ENCODE results near the gene SLC25A15. TPM values are rescaled to one million over a fixed set of nuclear protein-coding genes. Genes with fewer than 3 reads are reported as not detected.

Gene SLC25A15
- 14.6 to 22.5 TPM (median 17.7 TPM) in 5 replicates for total RNA-seq (2022; extraction: Qiagen RNA extraction)

GRCh38 chr13:40789275-40790153, at the start of gene SLC25A15:
Gene SLC25A15, plus strand, starts transcription at chr13:40789611. Its CDS starts 3,616 bp downstream, at chr13:40793227.

GRCh38 chr13:40770934-40771618, 18.3 kb upstream of the SLC25A15 start, which contains the start of gene MRPS31:
Gene MRPS31, minus strand, starts transcription at chr13:40771190. Its CDS starts 54 bp downstream, at chr13:40771136.

Other genes with a start within 250 kb of the SLC25A15 start
- gene FOXO1, start 123.0 kb upstream of the SLC25A15 start, total RNA-seq (2022; extraction: Qiagen RNA extraction) = 7.5 to 10.6 TPM (median 8.8 TPM) in 5 replicates
- gene MRPS31, start 18.4 kb upstream of the SLC25A15 start, total RNA-seq (2022; extraction: Qiagen RNA extraction) = 12.8 to 14.8 TPM (median 14.0 TPM) in 5 replicates
- gene ELF1, start 229.7 kb downstream of the SLC25A15 start, total RNA-seq (2022; extraction: Qiagen RNA extraction) = 32.2 to 47.4 TPM (median 37.0 TPM) in 5 replicates